ENCODE results near the gene SLC12A1.

GRCh38 chr15:48304398-48304797, 98.3 kb downstream of the SLC12A1 start:
- TF ChIP-seq POLR2A (IDR thresholded peaks at IDR 0.05; ENCODE audit: low read length) (no peak), USF2 (IDR thresholded peaks at IDR 0.05) (no peak)
